ENCODE data around the gene MRPS27.

MRPS27 gene

DNA sequence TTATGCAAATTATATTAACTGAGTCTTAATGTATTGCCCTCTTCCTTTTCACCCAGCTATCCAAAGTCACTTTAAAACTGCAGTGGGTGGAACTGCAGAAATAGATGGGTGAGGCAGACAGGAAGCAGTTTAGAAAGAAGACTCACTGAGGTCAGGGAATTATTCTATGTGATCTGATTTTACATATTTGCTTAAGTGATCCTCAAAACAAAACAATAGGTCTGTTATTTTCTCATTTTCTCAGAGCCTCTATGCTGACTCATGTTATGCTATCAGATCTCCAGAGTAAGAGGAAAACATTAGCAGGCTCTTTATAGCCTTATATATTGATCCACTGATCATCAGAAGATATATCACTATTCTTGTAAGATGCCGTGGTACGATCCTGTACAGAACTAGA, 63.5 kb downstream of the MRPS27 start:
- no peak for DNase-seq (ENCODE audit: low spot score)

DNA sequence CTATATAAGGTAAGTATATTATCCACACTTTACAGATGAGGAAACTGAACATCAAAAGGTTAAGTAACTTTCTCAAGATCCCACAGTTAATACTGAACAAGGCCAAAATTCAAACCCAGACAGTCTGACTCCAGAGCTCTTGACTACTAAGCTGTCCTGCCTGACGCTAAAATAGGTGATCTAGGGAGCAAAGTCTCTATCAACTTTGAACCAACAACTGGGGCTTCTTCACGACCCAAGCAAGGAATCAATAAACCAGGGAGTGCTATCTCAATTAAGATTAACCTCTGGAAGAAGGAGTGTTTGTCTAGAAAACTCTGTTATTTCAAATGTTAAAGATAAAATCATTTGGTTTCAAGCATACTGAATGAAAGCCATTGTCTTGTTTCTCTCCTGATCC, 64.4 kb downstream of the MRPS27 start:
- no peak for DNase-seq (ENCODE audit: low spot score)

DNA sequence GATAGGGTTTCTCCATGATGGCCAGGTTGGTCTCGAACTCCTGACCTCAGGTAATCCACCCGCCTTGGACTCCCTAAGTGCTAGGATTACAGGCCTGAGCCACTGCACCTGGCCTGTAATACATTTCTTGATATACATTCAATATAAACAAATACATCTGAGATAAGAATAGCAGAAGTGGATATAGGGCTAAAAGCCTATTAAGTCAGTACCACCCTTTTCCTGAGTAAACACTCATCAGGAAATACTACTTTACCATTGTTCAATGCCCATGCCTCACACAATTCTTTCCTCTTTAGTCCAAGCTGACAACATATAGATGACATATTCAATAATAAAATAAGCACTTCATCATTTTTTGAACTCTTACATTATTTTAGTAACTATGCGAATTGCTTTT, 64.8 kb downstream of the MRPS27 start:
- DNase-seq (ENCODE audit: low spot score) = no peak

DNA sequence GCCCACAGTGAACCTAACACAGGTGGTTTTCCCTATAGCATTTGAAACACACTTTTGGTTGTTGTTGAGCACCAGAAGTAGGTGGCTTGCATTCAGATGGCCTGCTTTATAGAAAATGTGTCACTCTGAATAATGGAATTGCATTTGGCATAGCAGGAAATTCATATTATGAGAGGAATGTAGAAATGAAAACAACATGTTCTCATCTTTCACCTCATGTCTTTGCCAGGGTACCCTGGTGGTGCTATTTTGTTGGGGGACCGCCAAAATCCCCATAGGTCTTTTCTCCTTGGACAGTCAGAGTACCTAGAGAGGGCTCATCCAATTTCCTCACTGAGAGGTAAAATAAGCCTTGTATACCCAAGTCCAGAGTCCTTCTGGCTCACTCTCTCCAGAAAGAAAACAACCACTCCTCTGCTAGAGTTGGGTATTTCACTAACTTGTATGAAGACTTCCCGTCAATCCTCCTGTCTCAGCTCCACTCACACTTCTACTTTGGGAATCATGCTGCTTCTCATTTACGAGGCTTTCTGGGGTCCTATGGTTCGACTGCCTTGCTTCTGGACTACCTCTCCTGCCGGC, 67.4 kb downstream of the MRPS27 start:
- DNase-seq (ENCODE audit: low spot score) = peak; percentile 97

DNA sequence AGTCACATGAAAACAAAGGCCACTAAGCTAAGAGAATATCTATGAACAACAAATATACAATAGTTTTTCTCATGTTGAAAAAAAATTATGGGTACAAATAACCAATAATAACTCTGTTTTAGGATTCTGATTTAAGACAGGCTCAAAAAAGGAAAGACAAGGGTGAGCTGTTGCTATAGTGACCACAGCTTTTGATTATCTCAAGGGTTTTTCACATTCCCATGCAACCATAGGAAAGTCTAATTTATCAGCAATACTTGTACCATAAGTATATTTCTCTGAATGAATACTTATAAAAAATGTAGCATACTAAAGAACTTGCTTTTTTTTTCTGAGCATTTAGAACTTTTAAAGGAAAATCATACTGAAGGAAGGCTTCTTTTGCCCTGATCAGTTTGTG, 68.0 kb downstream of the MRPS27 start:
- DNase-seq (ENCODE audit: low spot score) = no peak

DNA sequence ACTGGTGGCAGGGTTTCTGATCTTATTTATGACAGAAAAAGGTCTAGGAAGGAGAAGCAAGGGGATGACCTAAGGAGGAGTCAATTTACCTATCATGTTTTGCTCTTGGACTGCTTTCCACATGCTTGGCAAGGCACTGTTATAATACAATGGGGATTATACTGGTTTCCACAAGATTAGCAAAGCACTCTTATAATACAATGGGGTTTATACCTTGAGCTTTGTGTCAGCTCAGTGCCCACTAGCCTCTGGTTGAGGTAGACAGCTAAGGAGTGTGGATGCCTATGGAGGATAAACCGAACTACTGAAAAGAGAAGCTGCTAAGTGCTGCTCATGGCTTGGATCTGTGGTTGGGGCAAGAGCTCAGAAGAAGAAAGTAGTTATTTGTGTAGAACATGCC, 68.7 kb downstream of the MRPS27 start:
- DNase-seq (ENCODE audit: low spot score) = no peak

DNA sequence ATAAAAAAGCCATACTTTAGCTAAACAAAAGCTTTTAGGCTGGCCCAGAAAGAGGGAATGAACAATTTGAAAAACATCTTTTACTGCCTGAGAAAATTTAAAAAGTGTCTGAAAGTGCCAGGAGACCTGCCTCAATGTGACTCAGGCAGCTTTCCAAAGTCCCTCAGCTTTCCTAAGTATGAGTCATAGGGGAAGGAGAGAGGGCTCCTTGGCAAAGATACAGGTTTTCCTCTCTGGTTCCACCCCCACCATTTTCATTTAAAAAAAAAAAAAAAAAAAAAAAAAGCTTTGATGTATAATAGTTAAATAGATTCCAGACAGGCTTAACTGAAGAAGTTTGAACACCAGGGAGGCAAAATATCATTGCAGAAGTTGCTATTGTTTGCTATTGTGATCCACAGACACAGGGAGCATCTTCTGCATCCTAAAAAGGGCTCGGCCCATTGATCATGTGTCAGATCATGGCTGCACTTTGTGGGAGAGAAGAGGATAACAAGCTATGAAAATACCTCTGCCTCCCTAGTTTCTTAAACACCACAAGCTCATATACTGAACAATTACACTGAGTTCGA, 71.5 kb downstream of the MRPS27 start:
- peak; percentile 58 for DNase-seq (ENCODE audit: low spot score)

DNA sequence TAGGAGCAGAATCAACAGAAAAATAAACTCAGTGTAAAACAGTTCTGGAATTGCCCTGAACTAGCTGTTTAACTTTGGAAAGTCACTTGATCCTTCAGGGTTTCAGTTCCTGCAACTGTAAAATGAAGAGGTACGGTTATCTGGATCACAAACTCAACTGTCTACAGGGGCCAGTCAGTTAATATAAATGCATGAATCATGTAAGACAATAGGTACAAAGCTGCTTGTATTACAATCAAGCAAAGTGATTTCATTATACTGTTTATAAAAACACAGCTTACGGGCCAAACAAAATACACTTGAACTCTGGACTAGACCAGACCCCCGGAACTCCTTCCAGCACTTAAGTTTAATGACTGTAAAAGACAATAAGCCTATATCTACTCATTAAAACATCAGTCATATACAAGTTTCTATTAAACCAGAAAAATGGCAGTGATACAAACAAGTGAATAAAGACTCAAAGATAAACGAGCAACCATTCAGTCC, 73.0 kb downstream of the MRPS27 start:
- no peak for DNase-seq (ENCODE audit: low spot score)

DNA sequence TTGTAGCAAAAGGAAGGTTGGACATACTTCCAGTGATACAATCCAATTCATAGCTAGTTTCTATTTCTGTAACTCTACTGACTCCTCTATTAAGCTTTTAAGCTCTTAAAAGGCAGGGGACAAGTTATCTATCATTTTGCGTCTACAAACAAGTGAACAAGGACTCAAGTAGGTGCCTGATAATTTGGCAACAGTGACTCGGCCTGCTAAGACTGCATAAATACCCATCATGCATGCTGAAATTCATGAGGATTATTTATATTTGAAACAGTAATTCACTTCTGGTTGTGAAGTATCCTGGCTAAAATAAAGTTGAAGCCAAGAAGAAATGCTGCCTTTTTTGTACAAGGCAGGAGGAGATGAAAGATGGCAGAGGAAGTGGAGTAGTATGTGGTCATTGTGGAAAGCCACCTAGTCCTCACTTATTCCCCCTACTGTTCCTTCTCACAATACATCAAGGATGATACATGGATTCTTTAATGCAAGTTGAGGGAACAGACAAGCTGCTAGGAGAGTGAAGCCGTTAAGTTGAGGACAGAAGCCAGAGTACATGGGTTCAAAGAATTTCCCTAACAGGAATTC, 74.0 kb downstream of the MRPS27 start:
- peak; percentile 28 for DNase-seq (ENCODE audit: low spot score)

DNA sequence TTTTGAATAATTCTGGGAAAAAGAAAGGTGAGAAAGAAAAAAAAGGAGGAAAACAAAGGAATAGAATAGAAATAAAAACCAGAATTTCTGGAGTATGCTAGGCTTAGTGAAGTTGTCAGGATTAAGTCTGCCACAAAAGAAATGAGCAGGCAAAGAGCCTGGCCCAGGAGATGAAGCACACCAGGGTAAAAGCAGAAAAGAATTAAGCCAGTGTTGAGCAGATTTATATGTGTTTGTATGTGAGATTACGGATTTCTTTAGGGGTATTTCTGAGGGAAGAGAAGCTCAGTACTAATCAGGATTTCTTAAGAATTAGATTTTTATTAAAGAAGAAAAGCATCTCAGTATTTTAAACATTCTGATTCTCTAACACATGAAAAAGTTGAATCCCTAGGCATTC, 74.5 kb downstream of the MRPS27 start:
- no peak for DNase-seq (ENCODE audit: low spot score)

DNA sequence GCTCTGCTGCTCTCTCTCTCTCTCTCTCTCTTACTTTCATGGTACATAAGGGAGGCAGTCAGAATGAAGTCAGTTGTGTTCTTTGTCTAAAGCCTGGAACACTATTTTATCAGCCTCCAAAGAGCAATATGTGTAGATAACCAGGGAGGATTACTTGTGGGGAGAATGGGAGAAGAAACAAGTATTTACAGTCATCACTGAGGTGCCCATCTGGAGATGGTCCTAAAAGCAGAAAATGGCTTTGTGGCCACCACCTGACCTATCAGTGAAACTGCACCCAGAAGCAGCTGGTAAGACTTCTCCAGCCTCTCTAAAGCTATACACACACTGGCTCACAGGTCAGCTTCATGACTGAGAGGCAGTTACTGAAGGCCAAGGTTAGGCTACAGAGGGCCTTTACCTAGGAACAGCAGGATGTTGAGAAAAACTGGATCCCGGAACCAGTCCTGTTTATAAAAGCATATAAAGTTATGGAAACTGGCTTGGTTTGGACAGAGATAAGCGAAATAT, 75.1 kb downstream of the MRPS27 start:
- peak; percentile 81 for DNase-seq (ENCODE audit: low spot score)

DNA sequence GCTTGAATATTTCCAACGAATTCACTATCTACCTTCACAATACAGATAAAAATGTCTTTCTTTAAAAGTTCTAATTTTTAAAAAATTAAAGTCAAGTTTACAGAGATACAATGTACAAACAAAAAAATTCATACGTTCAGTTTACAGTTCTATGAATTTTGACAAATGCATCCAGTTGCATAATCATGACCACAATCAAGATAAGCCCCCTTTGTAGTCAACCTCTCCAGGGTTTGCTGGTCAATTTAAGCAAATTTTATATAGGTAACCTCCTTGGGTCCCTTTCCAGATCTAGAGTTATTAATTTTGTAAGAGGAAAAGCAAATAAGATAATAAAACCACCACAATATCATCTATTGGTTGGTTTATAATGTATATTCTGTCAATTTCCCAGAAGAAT, 76.3 kb downstream of the MRPS27 start:
- no peak for DNase-seq (ENCODE audit: low spot score)

DNA sequence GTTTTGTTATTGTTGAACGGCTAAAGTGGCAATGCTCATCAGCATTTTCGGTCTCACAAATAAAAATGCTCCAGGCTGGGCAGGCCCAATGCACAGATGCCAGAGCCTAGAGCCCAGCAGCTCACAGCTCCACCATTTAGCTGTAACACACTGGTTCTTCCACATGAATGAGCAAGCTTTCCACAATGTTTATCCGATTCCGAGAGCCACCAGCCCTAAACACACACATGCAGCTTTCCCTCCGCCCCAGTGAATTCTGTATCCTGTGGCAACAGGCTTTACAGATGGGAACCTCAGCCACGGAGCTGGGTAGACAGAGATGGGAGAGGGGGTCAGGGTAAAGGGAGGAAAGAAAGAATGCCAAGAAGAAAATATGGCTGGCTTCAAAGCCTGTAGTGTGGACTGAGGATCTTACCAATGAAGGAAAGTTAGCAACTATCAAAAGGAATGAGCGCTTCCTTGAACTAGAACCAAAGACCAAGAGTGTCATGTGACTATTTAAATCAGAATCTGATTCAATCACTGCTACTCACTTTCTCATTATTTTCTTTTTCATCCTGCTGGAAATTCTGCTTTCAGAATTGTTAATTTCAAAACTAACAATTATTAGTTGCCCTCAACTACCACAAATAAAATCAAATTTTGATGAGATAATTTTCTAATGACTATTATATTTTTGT, 77.1 kb downstream of the MRPS27 start:
- peak; percentile 87 for DNase-seq (ENCODE audit: low spot score)

DNA sequence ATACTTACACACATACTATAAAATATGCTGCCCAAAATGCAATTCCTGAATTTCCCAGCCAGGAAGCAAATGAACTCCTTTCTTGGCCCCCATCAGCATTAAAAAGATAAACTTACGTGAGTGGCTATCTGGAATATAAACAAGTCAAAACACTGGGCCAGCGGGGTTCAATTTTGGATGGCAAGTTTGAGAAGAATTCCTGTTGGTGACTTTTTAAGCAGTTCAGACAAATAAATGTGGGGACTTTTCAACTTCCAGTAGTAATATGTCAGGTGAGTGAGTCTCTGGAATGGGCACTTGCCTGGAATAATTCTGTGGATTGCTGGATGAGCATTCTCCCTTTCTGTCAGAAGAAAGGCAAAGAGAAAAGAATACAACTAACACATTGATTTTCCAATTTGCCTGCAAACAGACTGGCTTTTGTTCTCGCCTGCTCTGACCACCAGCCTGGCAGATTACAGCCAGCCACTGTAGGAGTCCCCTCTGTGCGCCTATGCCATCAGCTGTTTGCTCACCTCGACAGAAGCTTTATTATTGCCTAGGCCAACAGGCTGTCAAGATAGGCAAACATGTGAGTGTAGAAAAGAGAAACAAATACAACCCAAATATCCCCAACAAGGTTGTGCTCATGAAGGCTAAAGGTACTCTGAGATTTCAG, 78.6 kb downstream of the MRPS27 start:
- DNase-seq (ENCODE audit: low spot score) = peak; percentile 67

DNA sequence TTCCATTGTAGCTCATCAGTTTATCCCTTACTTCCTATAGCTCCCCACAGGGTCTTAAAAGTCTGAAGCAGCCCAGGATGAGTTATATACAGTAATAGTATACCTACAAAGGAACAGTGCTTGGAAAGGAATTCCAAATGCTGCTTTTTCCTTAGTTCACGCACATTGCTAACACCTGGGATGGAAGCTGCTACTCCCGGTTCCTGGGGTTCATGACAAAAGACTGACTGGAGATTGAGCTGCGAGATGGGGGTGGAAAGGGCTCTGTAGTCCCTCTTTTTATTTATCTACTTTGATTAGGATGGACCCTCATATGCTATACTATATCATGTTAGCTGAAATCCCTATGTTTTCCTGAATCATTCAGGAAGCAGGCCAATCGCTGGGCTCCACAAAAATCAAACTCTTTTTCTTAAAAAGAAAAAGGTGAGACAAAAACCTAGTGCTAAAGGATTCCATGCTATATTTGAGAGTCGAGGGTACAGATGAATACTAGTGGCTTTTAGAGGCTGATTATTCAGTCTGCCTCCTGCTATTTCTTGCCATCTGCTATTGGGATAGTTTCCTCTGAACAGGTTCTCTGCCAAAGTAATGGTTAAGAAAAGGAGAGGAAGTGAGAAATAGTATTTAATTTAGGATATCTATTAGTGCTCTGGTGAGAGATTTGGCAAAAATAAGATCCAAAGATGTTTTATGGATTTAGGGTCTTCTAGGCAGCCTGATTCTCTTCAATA, 81.2 kb downstream of the MRPS27 start:
- peak; percentile 88 for DNase-seq (ENCODE audit: low spot score)

DNA sequence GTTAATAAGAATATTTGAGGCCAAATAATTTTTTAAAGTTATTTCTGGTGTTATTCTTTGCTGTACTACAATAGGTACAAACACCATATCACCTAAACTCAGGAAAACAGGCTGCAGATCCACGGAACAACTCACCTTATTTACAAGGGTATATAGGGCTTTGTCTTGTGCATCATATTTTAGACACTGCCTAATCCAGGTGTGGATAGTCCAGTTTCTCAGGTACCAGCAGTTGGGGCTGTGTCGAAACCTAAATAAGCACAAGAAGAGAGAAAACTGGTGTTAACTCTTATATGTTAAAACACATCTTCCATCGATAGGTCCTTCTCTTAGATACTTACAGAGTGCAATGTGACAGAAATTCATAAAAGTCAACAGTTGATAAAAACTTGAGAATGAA, 82.2 kb downstream of the MRPS27 start:
- DNase-seq (ENCODE audit: low spot score) = no peak

DNA sequence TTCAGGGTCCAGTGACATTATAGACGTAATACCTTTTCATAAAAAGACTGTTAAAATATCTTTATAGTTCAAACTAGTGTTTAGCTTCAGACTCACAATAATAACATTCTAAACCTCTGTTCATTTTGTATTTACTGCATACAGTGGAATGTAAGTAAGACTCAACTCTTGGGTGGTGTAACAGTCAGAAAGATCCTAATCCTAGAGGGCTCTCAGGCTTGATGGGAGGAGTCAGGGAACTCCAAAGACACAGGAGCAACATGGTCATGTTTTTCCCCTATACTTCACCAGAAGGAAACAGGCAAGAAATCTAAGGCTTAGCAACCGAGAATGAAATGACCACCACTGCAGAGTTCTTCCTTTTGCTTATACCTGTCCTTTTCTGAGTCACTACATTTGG, 82.6 kb downstream of the MRPS27 start:
- no peak for DNase-seq (ENCODE audit: low spot score)

DNA sequence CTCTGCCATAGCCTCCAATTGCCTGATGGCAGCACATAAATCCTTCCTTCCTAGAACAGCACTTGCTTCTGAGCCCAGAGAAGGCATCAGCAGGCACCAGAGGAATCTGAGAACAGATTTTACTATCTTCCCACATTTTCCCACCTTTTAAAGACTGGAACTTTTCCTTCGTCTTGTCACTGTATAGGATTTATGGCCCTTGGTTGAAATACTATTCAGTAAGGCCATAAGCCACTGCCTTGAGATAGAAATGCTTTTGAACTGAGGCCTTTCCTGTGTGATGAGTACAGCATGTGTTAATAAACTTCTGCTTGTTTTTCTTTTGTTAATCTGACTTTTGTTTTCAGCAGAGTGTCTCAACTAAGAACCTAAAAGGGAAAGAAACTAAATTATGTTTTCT, 84.3 kb downstream of the MRPS27 start:
- no peak for DNase-seq (ENCODE audit: low spot score)

DNA sequence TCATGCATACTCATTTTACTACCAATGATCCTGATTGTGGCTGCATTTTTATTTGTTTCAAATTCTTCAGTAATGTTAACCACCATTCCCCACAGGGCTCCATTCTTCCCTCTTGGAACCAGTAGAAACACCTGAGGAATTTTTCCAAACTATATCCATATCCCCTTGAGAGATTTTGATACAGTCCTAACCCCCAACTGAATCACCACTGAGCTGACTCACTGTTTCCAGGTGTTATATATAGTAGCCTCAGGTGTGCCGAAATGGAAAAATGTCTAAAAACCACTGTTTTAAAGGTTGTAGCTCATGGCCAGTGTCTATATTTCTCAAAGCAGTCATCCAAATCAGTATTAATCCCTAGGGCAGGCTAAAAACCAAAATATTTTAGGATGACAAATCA, 85.2 kb downstream of the MRPS27 start:
- DNase-seq (ENCODE audit: low spot score) = no peak

DNA sequence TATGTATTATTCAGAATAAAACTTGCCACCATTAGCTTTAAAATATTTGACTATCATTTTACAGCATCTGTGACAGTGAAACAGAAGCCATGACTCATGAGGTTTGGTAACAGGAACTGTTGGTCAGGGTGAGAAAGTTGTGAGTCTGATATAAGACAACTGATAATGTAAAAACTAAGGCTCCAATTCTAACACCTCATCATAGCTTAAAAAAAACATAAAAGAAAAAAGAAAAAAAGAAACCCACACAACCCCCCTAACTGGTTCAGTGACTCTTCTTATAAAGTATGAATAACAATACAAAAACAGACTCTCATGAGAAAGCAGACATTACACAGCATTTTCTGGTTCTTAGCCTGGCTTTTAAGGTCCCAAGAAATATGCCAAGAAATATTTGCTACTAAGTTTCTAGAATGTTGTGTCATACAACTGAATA, 85.8 kb downstream of the MRPS27 start:
- DNase-seq (ENCODE audit: low spot score) = no peak

DNA sequence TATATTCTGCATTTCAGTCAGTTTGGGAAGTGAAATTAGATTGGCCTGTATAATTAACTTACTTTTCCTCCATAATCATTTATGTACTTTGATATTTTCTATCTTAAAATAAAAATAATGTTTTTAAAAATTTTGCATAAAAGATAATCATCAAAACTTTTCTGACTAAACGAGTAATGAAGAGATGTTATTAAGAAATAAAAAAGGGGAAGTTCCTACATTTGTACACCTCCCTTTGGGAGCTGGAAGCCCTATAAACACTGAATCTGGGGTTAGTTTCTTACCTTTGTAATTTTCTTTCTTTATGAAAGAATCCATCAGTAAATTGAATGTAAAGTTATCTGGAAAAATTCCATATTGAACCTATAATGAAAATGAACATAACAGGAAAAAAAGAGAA, 86.2 kb downstream of the MRPS27 start:
- no peak for DNase-seq (ENCODE audit: low spot score)

DNA sequence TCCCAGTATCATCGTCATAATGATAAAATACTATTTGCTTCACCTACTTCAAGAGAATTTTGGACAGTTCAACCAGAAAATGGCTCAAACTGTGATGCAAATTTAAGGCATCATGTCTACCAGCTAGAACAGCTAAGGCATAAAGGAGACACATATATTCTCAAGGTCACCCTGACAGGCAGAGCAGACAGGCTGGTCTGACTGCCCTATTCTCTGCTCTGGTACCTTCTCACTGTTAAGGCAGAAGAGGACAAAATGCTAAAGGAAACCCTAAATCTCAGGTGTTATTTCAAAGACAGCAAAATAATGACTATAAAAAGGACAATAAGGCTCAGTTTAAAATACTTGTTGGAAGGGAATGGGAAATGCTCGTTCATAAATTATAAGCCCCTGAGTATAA, 87.2 kb downstream of the MRPS27 start:
- DNase-seq (ENCODE audit: low spot score) = no peak
